Measurements from ENCODE around the gene JAKMIP2. TPM values are rescaled to one million over a fixed set of nuclear protein-coding genes. Genes with fewer than 3 reads are reported as not detected.
"Not testable (repeated sequence)": the region's sequence is repeated elsewhere in the genome, so short reads cannot be mapped to it uniquely, and the experiment has no call there.

JAKMIP2 gene
- total RNA-seq = 1 to 10 TPM; 2.4 to 4.3 TPM

DNA sequence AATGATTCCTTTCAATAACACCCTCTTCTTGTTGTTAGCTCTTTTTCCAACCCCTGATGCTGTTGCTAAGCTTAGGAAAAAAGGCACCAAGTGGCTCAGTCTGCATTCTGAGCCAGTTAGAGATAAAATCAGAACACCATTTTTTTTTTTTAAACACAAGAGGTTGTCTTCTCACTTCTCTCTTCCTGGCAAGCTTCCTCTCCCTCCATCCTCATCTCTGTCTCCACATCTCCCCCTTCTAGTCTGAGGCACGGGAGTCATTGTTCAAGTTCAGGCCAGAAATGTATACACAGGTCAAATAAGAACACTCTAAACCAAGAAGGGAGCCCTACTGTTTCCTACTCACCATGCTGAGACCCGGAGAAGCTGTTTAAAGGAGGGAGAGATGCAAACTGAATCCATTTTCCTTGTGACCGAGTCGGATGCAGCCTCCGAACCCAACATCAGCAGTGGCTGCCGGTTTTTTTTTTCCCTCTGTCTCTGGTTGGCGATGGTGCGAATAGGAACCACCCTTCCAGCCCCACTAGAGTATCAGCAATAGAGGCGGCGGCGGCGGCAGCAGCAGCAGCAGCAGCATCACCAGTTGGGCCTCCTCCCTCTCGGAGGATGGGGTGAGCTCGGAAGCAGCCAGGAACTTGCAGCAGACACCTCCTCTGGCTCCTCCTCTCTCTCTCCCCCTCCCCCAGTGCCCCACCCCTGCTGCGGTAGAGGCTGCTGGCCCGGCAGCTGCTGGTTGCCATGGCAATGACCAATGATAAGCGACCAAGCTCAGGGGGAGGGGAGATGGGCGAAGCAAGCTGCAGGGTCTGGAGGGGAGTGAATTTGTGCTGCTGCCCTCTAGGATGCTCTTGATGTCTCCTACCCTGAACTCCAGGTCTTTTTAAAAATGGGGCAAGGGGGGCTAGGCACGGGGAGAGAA, at the start of gene JAKMIP2:
JAKMIP2 (minus strand) TSS at position 619 of the 919 bp plus-strand sequence. CDS start 110,922 bp downstream, outside the sequence.
- Mint-ChIP-seq H3K36me3 (ENCODE audit: low read depth) (no peaks in the 10 kb centered on the region), H3K27ac (peak within 1 kb of the TSS; percentile 94), H3K27me3 (no peaks in the 10 kb centered on the region), H3K4me3 (peak within 1 kb of the TSS; percentile 94), H3K9me3 (no peaks in the 10 kb centered on the region), H3K4me1 (peaks cover 5% of the 10 kb centered on the region)
- peak; percentile 94 for ATAC-seq (replicated peaks)

DNA sequence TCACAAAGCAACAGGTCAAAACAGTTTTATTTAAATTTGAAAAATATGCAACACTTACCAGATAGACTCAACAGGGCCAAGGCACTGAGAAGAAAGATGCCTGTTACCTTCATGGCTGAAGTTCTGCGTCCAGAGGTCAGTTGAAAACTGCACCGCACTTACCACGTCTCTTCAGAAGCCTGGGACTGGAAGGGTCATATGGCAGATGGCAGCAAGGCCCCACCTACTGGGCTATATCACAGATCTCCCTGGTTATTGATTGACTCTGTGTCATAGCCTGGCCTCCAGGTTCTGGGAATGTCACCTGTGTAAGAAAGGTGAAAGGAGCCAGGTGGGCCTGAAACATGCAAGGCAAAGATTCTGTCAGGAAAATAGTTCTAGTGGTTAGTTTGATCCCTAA, 48.9 kb upstream of the JAKMIP2 start, which contains the start of gene SPINK1:
SPINK1 (minus strand) TSS at position 207 of the 400 bp plus-strand sequence; CDS start at position 113, 94 bp downstream.
- peaks cover 22% of the 10 kb centered on the region for H3K27me3 Mint-ChIP-seq

DNA sequence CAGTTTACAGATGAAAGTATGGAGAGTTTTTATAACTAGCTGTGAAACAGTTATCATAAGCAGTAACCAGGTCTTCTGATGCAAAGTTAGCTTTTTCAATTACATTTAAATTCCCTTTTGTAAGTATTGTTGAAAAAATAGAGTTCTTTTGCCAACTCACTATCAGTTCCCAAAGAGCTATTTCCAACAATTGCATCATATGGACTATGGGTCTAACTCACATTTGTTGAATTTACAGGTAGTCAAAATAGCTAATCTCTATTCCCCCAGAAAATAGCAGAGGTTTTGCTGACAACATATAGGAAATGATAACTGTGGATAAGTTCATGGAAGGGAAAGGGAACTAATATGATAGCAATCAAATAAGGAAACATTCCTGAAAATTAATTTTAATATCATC, 47.5 kb upstream of the JAKMIP2 start:
- Mint-ChIP-seq H3K4me3 (no peak overlapping the region), H3K36me3 (ENCODE audit: low read depth) (no peaks in the 10 kb centered on the region), H3K27ac (no peak overlapping the region), H3K4me1 (no peaks in the 10 kb centered on the region), H3K9me3 (no peaks in the 10 kb centered on the region), H3K27me3 (peaks cover 22% of the 10 kb centered on the region)
- no peak for ATAC-seq (replicated peaks)

More for the DNA sequence above, 48.9 kb upstream of the JAKMIP2 start, which contains the start of gene SPINK1:
- Mint-ChIP-seq H3K27ac (no peak within 1 kb of the TSS), H3K9me3 (no peaks in the 10 kb centered on the region), H3K4me1 (no peaks in the 10 kb centered on the region), H3K36me3 (ENCODE audit: low read depth) (no peaks in the 10 kb centered on the region), H3K4me3 (no peak within 1 kb of the TSS)
- ATAC-seq (replicated peaks) = no peak

- not testable (repeated sequence) for H3K9me3 Mint-ChIP-seq, H3K4me3 Mint-ChIP-seq
These were observed 44.5 kb upstream of the JAKMIP2 start for GRCh38 chr5:147827017-147827416.

DNA sequence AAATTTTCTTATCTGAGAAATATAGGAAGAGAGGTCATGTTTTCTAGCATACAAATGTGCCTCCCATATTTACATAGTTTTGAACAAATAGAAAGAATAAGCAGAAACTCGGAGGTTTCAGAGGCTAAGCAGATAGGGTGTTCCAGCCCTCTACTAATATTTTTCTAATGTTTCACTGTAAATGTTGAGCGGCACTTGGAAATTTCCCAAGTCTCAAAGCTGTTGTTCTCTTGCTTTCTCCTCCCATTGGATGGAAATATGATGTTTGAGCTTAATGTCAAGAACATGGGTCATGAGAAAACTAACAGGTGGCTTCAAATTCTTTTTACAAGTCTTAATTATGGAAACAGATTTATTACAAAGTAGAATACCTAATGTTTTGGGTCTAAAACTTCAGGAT, 43.8 kb upstream of the JAKMIP2 start:
- no peaks in the 10 kb centered on the region for H3K4me1 Mint-ChIP-seq
- no peak overlapping the region for H3K4me3 Mint-ChIP-seq
- H3K36me3 Mint-ChIP-seq (ENCODE audit: low read depth) = no peaks in the 10 kb centered on the region
- H3K27ac Mint-ChIP-seq = no peak overlapping the region
- ATAC-seq (replicated peaks) = no peak
- peaks cover 13% of the 10 kb centered on the region for H3K27me3 Mint-ChIP-seq
- no peaks in the 10 kb centered on the region for H3K9me3 Mint-ChIP-seq

More at GRCh38 chr5:147827017-147827416, 44.5 kb upstream of the JAKMIP2 start:
- peaks cover 13% of the 10 kb centered on the region for H3K27me3 Mint-ChIP-seq
- not testable (repeated sequence) for H3K4me1 Mint-ChIP-seq; ATAC-seq (replicated peaks); H3K27ac Mint-ChIP-seq; H3K36me3 Mint-ChIP-seq (ENCODE audit: low read depth)

- Mint-ChIP-seq H3K27me3 (peaks cover 3% of the 10 kb centered on the region), H3K4me3 (no peak overlapping the region), H3K27ac (no peak overlapping the region), H3K4me1 (no peaks in the 10 kb centered on the region), H3K9me3 (no peaks in the 10 kb centered on the region), H3K36me3 (ENCODE audit: low read depth) (no peaks in the 10 kb centered on the region)
- ATAC-seq (replicated peaks) = peak; percentile 72
These were observed 40.4 kb upstream of the JAKMIP2 start for GRCh38 chr5:147822686-147823491.

GRCh38 chr5:147822222-147822621, 39.7 kb upstream of the JAKMIP2 start:
- H3K27me3 Mint-ChIP-seq; H3K9me3 Mint-ChIP-seq; H3K4me3 Mint-ChIP-seq; H3K4me1 Mint-ChIP-seq; H3K36me3 Mint-ChIP-seq (ENCODE audit: low read depth); ATAC-seq (replicated peaks); H3K27ac Mint-ChIP-seq: not testable (repeated sequence)

- H3K27ac Mint-ChIP-seq = no peak overlapping the region
- no peak for ATAC-seq (replicated peaks)
- H3K9me3 Mint-ChIP-seq = no peaks in the 10 kb centered on the region
- no peaks in the 10 kb centered on the region for H3K4me1 Mint-ChIP-seq
- no peaks in the 10 kb centered on the region for H3K36me3 Mint-ChIP-seq (ENCODE audit: low read depth)
- H3K4me3 Mint-ChIP-seq = no peak overlapping the region
- H3K27me3 Mint-ChIP-seq = no peaks in the 10 kb centered on the region
These were observed 39.2 kb upstream of the JAKMIP2 start for GRCh38 chr5:147821766-147822165.

- Mint-ChIP-seq H3K27me3 (no peaks in the 10 kb centered on the region), H3K36me3 (ENCODE audit: low read depth) (no peaks in the 10 kb centered on the region), H3K4me3 (no peak overlapping the region), H3K4me1 (no peaks in the 10 kb centered on the region), H3K9me3 (no peaks in the 10 kb centered on the region), H3K27ac (no peak overlapping the region)
- ATAC-seq (replicated peaks) = no peak
These were observed 36.8 kb upstream of the JAKMIP2 start for GRCh38 chr5:147819261-147819770.

DNA sequence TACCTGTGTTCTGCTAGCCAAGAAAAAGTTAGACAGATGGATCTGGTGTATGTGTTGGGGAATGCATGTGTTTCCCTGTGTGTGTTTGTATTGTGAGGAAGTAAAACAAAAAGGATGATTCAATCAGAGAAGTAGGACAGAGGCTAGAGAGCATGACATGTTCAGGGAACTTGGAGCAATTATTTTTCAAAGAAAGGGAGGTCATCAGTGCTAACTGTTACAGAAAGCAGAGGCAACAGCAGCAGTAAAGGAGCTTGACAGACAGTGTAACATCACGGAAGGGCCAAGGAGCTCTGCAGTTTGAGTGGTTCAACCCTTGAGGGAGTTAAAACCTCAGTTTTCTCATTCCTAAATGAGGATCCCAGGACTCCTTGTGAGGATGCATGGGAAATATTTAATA, 35.8 kb upstream of the JAKMIP2 start:
- Mint-ChIP-seq H3K4me1 (no peaks in the 10 kb centered on the region), H3K9me3 (no peaks in the 10 kb centered on the region), H3K4me3 (no peak overlapping the region), H3K27ac (no peak overlapping the region), H3K36me3 (ENCODE audit: low read depth) (no peaks in the 10 kb centered on the region), H3K27me3 (no peaks in the 10 kb centered on the region)
- no peak for ATAC-seq (replicated peaks)

- H3K4me1 Mint-ChIP-seq = no peaks in the 10 kb centered on the region
- no peaks in the 10 kb centered on the region for H3K27me3 Mint-ChIP-seq
- no peak overlapping the region for H3K27ac Mint-ChIP-seq
- no peaks in the 10 kb centered on the region for H3K9me3 Mint-ChIP-seq
- ATAC-seq (replicated peaks) = no peak
- H3K4me3 Mint-ChIP-seq = no peak overlapping the region
- no peaks in the 10 kb centered on the region for H3K36me3 Mint-ChIP-seq (ENCODE audit: low read depth)
These were observed 31.2 kb upstream of the JAKMIP2 start for GRCh38 chr5:147813696-147814095.

DNA sequence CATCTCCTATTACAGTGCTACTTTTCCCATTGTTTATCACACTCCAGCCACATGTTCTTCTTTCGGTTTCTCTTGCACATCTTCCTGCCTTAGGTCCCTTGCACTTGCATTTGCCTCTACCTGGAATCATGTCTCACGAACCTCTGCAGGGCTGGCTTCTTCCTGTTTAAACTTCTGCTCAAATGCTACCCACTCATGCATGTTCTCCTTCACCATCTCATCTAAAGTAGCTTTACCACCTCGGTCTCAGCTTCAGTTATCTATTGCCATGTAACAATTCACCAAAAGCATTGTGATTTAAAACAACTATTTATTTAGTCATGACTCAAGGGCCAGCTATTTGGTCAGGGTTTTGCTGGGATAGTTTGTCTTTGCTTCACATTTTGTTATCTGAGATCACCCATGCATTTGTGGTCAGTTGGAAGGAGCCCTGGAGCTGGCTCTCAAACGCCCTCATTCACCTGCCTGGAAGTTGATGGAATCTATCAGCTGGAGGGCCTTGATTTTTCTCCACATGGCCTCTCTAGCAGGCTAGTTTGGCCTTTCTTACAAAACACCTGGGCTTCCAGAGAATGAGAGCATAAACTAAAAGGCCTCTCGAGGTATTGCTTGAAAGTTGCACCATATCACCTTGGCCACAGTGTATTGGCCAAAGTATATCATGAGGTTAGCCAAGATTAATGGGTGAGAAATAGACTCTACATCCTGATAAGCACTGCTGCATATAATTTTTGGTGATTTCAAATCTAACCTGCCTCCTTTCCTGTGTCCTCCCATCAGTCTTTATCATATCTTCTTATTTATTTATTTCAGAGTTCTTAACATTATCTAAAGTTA, 27.5 kb upstream of the JAKMIP2 start:
- H3K27me3 Mint-ChIP-seq = no peaks in the 10 kb centered on the region

DNA sequence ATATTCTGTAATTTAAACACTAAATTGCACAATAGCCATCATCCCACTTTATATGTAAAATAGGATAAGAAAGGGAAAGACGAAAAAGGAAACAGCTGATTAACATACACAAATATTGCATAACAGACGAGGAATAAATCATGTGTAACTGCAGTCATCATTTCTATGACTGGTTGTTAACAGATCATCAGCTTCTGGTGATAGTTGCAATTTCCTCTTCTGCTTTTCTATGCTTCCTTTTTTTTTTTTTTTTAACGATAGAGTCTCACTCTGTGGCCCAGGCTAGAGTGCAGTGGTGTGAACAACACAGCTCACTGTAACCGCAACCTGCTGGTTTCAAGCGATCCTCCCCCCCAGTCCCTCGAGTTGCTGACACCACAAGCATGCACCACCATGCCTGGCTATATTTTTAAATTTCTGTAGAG, 22.5 kb upstream of the JAKMIP2 start:
- H3K9me3 Mint-ChIP-seq = no peaks in the 10 kb centered on the region
- H3K36me3 Mint-ChIP-seq (ENCODE audit: low read depth) = no peaks in the 10 kb centered on the region
- H3K4me3 Mint-ChIP-seq = no peak overlapping the region
- H3K4me1 Mint-ChIP-seq = no peaks in the 10 kb centered on the region
- H3K27me3 Mint-ChIP-seq = peaks cover 6% of the 10 kb centered on the region
- H3K27ac Mint-ChIP-seq = no peak overlapping the region
- peak; percentile 59 for ATAC-seq (replicated peaks)

More for the DNA sequence above, 27.5 kb upstream of the JAKMIP2 start:
- Mint-ChIP-seq H3K4me1 (no peaks in the 10 kb centered on the region), H3K36me3 (ENCODE audit: low read depth) (no peaks in the 10 kb centered on the region), H3K27ac (no peak overlapping the region), H3K4me3 (no peak overlapping the region), H3K9me3 (no peaks in the 10 kb centered on the region)
- ATAC-seq (replicated peaks) = no peak

DNA sequence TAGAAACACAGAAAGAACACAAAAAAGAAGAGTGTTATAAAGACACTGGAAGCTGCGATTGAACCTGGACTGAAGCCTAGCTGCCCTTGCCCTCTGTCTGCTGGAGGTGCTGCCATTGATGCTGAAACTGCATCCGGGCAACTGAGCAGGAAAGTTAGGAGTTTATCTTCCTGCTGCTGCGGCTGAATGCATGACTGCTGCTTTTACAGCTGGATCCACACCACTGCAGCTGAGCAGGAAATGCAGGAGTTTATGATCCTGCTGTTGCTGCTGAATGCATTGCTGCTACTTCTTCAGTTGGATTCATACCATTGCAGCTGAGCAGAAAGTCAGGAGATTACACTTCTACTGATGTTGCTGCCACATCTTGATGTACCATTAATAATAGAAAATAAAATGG, 21.8 kb upstream of the JAKMIP2 start:
- Mint-ChIP-seq H3K4me1 (no peaks in the 10 kb centered on the region), H3K4me3 (no peak overlapping the region), H3K27me3 (peaks cover 6% of the 10 kb centered on the region), H3K9me3 (no peaks in the 10 kb centered on the region), H3K27ac (no peak overlapping the region), H3K36me3 (ENCODE audit: low read depth) (no peaks in the 10 kb centered on the region)
- ATAC-seq (replicated peaks) = no peak

Measured in activated T-helper 17 cell treated with anti-CD3 and anti-CD28 coated beads, Interleukin-2, amount 50 U/mL, for 72 hours (primary cell).